ENCODE measurements around the gene INSYN1. TPM values are rescaled to one million over a fixed set of nuclear protein-coding genes. Genes with fewer than 3 reads are reported as not detected.
A peak's percentile ranks its signal among the peaks of the same experiment; 100 is the strongest.

INSYN1 gene
- total and polyA plus RNA-seq, 10 of the 15 experiments (the other 5 are each of a cell fraction or from before 2014, with no cell fraction given) = not detected

- TF ChIP-seq ZNF687 (IDR thresholded peaks at IDR 0.05) (no peak), ZNF274 (IDR thresholded peaks at IDR 0.05; ENCODE audit: insufficient read depth, insufficient read length) (no peak), NFXL1 (IDR thresholded peaks at IDR 0.05; ENCODE audit: borderline replicate concordance) (no peak), NBN (IDR thresholded peaks at IDR 0.05) (no peak; the same call in 1 of the 2 replicates), NRF1 (conservative IDR thresholded peaks at IDR 0.05; ENCODE audit: low read depth, low read length) (no peak), POLR2A (IDR thresholded peaks at IDR 0.05; ENCODE audit: low read depth, low read length) (no peak), BMI1 (IDR thresholded peaks at IDR 0.05; ENCODE audit: borderline replicate concordance) (no peak), SRF (IDR thresholded peaks at IDR 0.05; ENCODE audit: low read depth in 2 of 2, low read length in 2 of 2) (peak; percentile 89 to 94), NFYA (IDR thresholded peaks at IDR 0.05; ENCODE audit: borderline replicate concordance, low read depth, low read length) (no peak), CBX3 (IDR thresholded peaks at IDR 0.05; ENCODE audit: borderline replicate concordance, low read depth) (no peak), YBX1 (IDR thresholded peaks at IDR 0.05) (no peak), SIN3A (IDR thresholded peaks at IDR 0.05; ENCODE audit: low read depth, low read length) (no peak), GATAD2B (conservative IDR thresholded peaks at IDR 0.05; ENCODE audit: low read depth) (no peak), MXI1 (IDR thresholded peaks at IDR 0.05; ENCODE audit: low read depth, low read length) (0 out of 2 replicates have a peak, but pooled peaks have one; percentile 34), CBX5 (IDR thresholded peaks at IDR 0.05; ENCODE audit: low read depth) (no peak), MTA2 (IDR thresholded peaks at IDR 0.05; ENCODE audit: low read depth) (no peak), MYB (IDR thresholded peaks at IDR 0.05; ENCODE audit: borderline replicate concordance, low read depth, low read length) (no peak), JUNB (IDR thresholded peaks at IDR 0.05) (no peak), BCLAF1 (IDR thresholded peaks at IDR 0.05) (no peak), ETV6 (conservative IDR thresholded peaks at IDR 0.05 in 1 of 2, IDR thresholded peaks at IDR 0.05 in 1 of 2; ENCODE audit: borderline replicate concordance in 1 of 2, low read depth in 1 of 2) (peak in 1 of 2 experiments; percentile 58; a peak in 1 of 4 replicates), TCF7 (IDR thresholded peaks at IDR 0.05; ENCODE audit: borderline replicate concordance) (no peak), IKZF1 (conservative IDR thresholded peaks at IDR 0.05) (peak; percentile 80), NR2C1 (IDR thresholded peaks at IDR 0.05) (no peak), KAT2A (conservative IDR thresholded peaks at IDR 0.05; ENCODE audit: control insufficient read depth, low read depth, low read length) (no peak), ZNF24 (IDR thresholded peaks at IDR 0.05) (no peak)
Observed at GRCh38 chr15:73697033-73697467, 56.1 kb downstream of the INSYN1 start (continued).

Measured in GM12878 (cell line).